Adipocyte (in vitro differentiated cells): Measurements from ENCODE around the gene GRIN2B.

Experiments
- DNase-seq: peaks from one replicate; pipeline ENCODE4 v3.0.0-alpha.2; 2015; ENCODE audit warnings: low read depth
- H3K27me3 ChIP-seq: replicated peaks from 2 replicates; pipeline ENCODE4 v1.7.0; 2013; ENCODE audit warnings: mild to moderate bottlenecking, low read length, moderate library complexity; ENCODE audit not compliant: control insufficient read depth, insufficient read depth
- H3K36me3 ChIP-seq: 2 replicates; pipeline ENCODE4 v1.7.0; 2013; ENCODE audit warnings: low read length, mild to moderate bottlenecking, moderate library complexity; ENCODE audit not compliant: control insufficient read depth, insufficient read depth, severe bottlenecking
- H3K4me1 ChIP-seq: 2 replicates; pipeline ENCODE4 v1.7.0; 2013; ENCODE audit warnings: mild to moderate bottlenecking, low read length, moderate library complexity; ENCODE audit not compliant: control insufficient read depth, insufficient read depth
- H3K4me3 ChIP-seq: 2 replicates; pipeline ENCODE4 v1.7.0; 2013; ENCODE audit warnings: mild to moderate bottlenecking, low read length, moderate library complexity
- H3K9ac ChIP-seq: 2 replicates; pipeline ENCODE4 v1.7.0; 2013; ENCODE audit warnings: mild to moderate bottlenecking, low read length, moderate library complexity
- H3K9me3 ChIP-seq: 2 replicates; pipeline ENCODE4 v1.7.0; 2013; ENCODE audit warnings: mild to moderate bottlenecking, low read length, moderate library complexity; ENCODE audit not compliant: control insufficient read depth

GRIN2B gene

GRCh38 chr12:13981296-13981962 lies at the start of gene GRIN2B:
Gene GRIN2B (minus strand): TSS chr12:13981602. CDS start chr12:13866208, 115,394 bp downstream.
- peak within 1 kb of the TSS; percentile 83 for H3K4me3 ChIP-seq
- H3K4me1 ChIP-seq, result peaks cover 10% of the 10 kb centered on the region
- H3K9me3 ChIP-seq, result peaks cover 3% of the 10 kb centered on the region
- peaks cover 63% of the 10 kb centered on the region for H3K27me3 ChIP-seq
- DNase-seq, result no peak
- no peaks in the 10 kb centered on the region for H3K36me3 ChIP-seq
- peak within 1 kb of the TSS; percentile 63 for H3K9ac ChIP-seq

- no peaks in the 10 kb centered on the region for H3K27me3 ChIP-seq
- no peaks in the 10 kb centered on the region for H3K4me1 ChIP-seq
- no peak overlapping the region for H3K9ac ChIP-seq
- H3K36me3 ChIP-seq, result no peaks in the 10 kb centered on the region
- no peak overlapping the region for H3K4me3 ChIP-seq
- H3K9me3 ChIP-seq, result no peaks in the 10 kb centered on the region
- no peak for DNase-seq
Observed at GRCh38 chr12:14026537-14026936, 45.1 kb upstream of the GRIN2B start.

GRCh38 chr12:14024591-14024990 lies 43.2 kb upstream of the GRIN2B start:
- H3K9me3 ChIP-seq, result no peaks in the 10 kb centered on the region
- H3K9ac ChIP-seq, result no peak overlapping the region
- H3K36me3 ChIP-seq, result no peaks in the 10 kb centered on the region
- H3K27me3 ChIP-seq, result no peaks in the 10 kb centered on the region
- no peak for DNase-seq
- H3K4me3 ChIP-seq, result no peak overlapping the region
- no peaks in the 10 kb centered on the region for H3K4me1 ChIP-seq

GRCh38 chr12:14018080-14018479 lies 36.7 kb upstream of the GRIN2B start:
- H3K4me3 ChIP-seq, result no peak overlapping the region
- H3K4me1 ChIP-seq, result no peaks in the 10 kb centered on the region
- no peak for DNase-seq
- H3K27me3 ChIP-seq, result no peaks in the 10 kb centered on the region
- H3K9me3 ChIP-seq, result no peaks in the 10 kb centered on the region
- no peak overlapping the region for H3K9ac ChIP-seq
- H3K36me3 ChIP-seq, result no peaks in the 10 kb centered on the region

- DNase-seq, result no peak
- no peaks in the 10 kb centered on the region for H3K36me3 ChIP-seq
- no peaks in the 10 kb centered on the region for H3K4me1 ChIP-seq
- H3K9me3 ChIP-seq, result peaks cover 4% of the 10 kb centered on the region
- H3K9ac ChIP-seq, result no peak overlapping the region
- no peaks in the 10 kb centered on the region for H3K27me3 ChIP-seq
- no peak overlapping the region for H3K4me3 ChIP-seq
Observed at GRCh38 chr12:14010989-14011388, 29.6 kb upstream of the GRIN2B start.

GRCh38 chr12:14007639-14008038 lies 26.2 kb upstream of the GRIN2B start:
- no peaks in the 10 kb centered on the region for H3K36me3 ChIP-seq
- H3K9me3 ChIP-seq, result peaks cover 8% of the 10 kb centered on the region
- no peak for DNase-seq

GRCh38 chr12:13992585-13992984 lies 11.2 kb upstream of the GRIN2B start:
- no peaks in the 10 kb centered on the region for H3K9me3 ChIP-seq
- H3K4me3 ChIP-seq, result no peak overlapping the region
- peaks cover 8% of the 10 kb centered on the region for H3K27me3 ChIP-seq
- DNase-seq, result no peak
- no peaks in the 10 kb centered on the region for H3K4me1 ChIP-seq
- H3K9ac ChIP-seq, result no peak overlapping the region
- no peaks in the 10 kb centered on the region for H3K36me3 ChIP-seq

More at GRCh38 chr12:14007639-14008038, 26.2 kb upstream of the GRIN2B start:
- no peak overlapping the region for H3K9ac ChIP-seq
- H3K27me3 ChIP-seq, result no peaks in the 10 kb centered on the region
- H3K4me1 ChIP-seq, result no peaks in the 10 kb centered on the region
- no peak overlapping the region for H3K4me3 ChIP-seq

- no peak for DNase-seq
- H3K27me3 ChIP-seq, result peaks cover 8% of the 10 kb centered on the region
- no peaks in the 10 kb centered on the region for H3K4me1 ChIP-seq
- H3K9me3 ChIP-seq, result no peaks in the 10 kb centered on the region
- no peak overlapping the region for H3K9ac ChIP-seq
- no peaks in the 10 kb centered on the region for H3K36me3 ChIP-seq
- H3K4me3 ChIP-seq, result no peak overlapping the region
Observed at GRCh38 chr12:13992106-13992505, 10.7 kb upstream of the GRIN2B start.

- Histone ChIP-seq H3K36me3 (no peaks in the 10 kb centered on the region), H3K4me3 (no peak overlapping the region), H3K27me3 (peaks cover 26% of the 10 kb centered on the region), H3K9me3 (peaks cover 3% of the 10 kb centered on the region), H3K4me1 (peaks cover 4% of the 10 kb centered on the region), H3K9ac (no peak overlapping the region)
- no peak for DNase-seq
Observed at GRCh38 chr12:13986031-13986430, 4.6 kb upstream of the GRIN2B start.

GRCh38 chr12:13981990-13982389 lies 588 bp upstream of the GRIN2B start:
- peaks cover 3% of the 10 kb centered on the region for H3K9me3 ChIP-seq
- H3K4me1 ChIP-seq, result peaks cover 10% of the 10 kb centered on the region
- H3K9ac ChIP-seq, result no peak overlapping the region
- DNase-seq, result no peak
- H3K4me3 ChIP-seq, result peak overlapping the region; percentile 83
- no peaks in the 10 kb centered on the region for H3K36me3 ChIP-seq
- peaks cover 60% of the 10 kb centered on the region for H3K27me3 ChIP-seq

GRCh38 chr12:13980538-13981295 lies 685 bp downstream of the GRIN2B start:
- no peaks in the 10 kb centered on the region for H3K36me3 ChIP-seq
- H3K4me1 ChIP-seq, result peaks cover 10% of the 10 kb centered on the region
- H3K9ac ChIP-seq, result peak overlapping the region; percentile 63
- H3K27me3 ChIP-seq, result peaks cover 66% of the 10 kb centered on the region
- H3K9me3 ChIP-seq, result peaks cover 3% of the 10 kb centered on the region
- peak overlapping the region; percentile 83 for H3K4me3 ChIP-seq
- DNase-seq, result no peak
